HG02943 (cell line): Measurements from ENCODE around the gene PKHD1.
"Not testable (repeated sequence)": the region's sequence is repeated elsewhere in the genome, so short reads cannot be mapped to it uniquely, and the experiment has no call there.

ENCODE experiments used
- ATAC-seq: cut with Tn5 transposase; IDR thresholded peaks from one replicate; pipeline ENCODE4 v1.9.1; 2021; ENCODE audit warnings: mild to moderate bottlenecking, low read depth, moderate library complexity; ENCODE audit not compliant: unreplicated experiment

Gene PKHD1

GRCh38 chr6:51885957-51886356 is 201.5 kb downstream of the PKHD1 start:
- ATAC-seq, result no peak

GRCh38 chr6:51868591-51869355 is 218.6 kb downstream of the PKHD1 start:
- ATAC-seq, result no peak

DNA sequence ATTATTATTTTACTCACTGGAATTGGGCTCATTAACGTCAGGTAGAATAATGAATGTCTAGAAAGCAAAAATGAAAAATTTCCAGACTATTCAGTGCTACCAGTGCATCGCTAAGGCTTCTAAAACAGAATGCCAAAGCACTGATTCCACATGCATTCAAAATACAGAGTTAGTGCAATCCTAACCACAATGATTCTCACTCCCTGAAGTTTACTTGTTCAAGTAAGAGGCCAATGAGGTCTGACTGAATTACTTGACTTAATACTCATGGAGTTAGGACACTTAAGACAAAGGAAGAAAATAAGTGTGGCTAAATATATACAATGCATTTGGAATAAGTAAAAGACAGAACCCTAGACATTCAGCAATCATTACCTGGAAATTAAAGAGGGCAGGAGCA is 220.5 kb downstream of the PKHD1 start:
- no peak for ATAC-seq

- no peak for ATAC-seq
These were observed 221.4 kb downstream of the PKHD1 start for GRCh38 chr6:51865996-51866395.

DNA sequence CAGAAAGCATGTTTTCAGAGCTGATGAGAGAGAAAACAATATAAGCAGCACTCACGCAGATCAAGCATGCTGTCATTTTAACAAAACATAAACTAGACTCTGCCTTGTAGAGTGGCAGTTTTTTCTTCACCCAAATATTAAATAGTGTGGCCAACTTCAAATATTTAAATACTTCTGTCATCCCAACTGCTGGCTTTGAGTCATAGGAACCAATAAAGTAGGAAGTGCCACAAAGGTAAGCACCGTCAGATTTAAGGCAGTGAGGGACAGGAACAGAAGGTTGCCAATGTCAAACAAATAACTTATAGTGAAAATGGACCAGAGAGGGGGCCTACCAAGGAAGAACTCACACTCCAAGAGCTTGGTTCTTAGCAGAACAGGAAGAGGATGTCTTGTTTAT is 222.2 kb downstream of the PKHD1 start:
- no peak for ATAC-seq

GRCh38 chr6:51857134-51857533 is 230.3 kb downstream of the PKHD1 start:
- ATAC-seq, result no peak

- no peak for ATAC-seq
These were observed 230.9 kb downstream of the PKHD1 start for GRCh38 chr6:51856508-51856907.

- ATAC-seq, result no peak
These were observed 231.9 kb downstream of the PKHD1 start for GRCh38 chr6:51855310-51856082.

GRCh38 chr6:51854876-51855275 is 232.5 kb downstream of the PKHD1 start:
- ATAC-seq, result no peak

GRCh38 chr6:51854347-51854746 is 233.1 kb downstream of the PKHD1 start:
- no peak for ATAC-seq

GRCh38 chr6:51853109-51853508 is 234.3 kb downstream of the PKHD1 start:
- ATAC-seq, result not testable (repeated sequence)

- no peak for ATAC-seq
These were observed 240.9 kb downstream of the PKHD1 start for GRCh38 chr6:51846531-51846930.

DNA sequence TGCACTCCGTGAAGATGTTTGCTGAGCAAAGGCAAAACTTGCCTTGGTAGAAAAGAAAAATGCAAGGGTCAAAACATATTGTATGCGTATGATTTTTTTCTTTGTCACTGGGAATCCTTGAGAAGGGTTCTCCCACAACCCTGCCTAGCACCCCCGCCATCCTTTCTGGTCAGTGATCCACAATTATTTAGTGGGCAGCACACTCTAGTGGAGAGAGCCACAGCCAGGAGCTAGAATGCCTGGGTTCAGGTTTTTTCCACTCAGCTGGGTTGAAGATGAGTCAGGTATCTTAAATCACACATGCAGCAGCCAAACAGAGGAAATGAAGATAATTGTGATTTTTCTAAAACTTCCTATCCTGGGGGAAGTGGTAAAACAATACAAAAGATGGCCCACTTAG is 243.1 kb downstream of the PKHD1 start:
- no peak for ATAC-seq

GRCh38 chr6:51843456-51844056 is 243.9 kb downstream of the PKHD1 start:
- ATAC-seq, result no peak

DNA sequence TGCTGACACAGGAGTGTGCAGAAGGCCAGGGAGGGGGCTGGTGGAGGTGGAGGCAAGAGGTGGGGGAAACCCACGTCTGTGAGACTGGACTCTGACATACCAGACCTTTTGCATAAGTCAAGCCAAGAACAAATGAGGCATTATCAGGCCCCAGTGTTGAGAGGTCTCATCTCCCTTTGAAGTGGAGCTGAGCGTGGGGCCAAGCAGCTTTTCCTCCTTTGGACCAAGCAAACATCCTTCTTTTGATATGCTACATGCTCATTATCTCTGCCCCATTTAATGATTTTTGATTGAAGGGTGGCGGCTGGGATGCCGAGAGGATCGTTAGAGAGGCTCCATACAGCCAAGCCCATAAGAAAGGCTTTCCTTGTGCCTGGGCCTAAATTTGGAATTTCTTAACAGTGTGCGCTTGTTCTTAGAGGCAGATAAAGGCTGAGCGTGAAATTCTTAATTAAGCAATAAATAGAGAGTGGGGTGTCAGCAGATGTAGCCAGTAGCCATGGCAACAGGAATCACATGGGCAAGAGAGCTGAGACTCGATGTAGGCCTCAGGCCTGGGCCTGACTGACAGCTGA is 244.5 kb downstream of the PKHD1 start:
- no peak for ATAC-seq

DNA sequence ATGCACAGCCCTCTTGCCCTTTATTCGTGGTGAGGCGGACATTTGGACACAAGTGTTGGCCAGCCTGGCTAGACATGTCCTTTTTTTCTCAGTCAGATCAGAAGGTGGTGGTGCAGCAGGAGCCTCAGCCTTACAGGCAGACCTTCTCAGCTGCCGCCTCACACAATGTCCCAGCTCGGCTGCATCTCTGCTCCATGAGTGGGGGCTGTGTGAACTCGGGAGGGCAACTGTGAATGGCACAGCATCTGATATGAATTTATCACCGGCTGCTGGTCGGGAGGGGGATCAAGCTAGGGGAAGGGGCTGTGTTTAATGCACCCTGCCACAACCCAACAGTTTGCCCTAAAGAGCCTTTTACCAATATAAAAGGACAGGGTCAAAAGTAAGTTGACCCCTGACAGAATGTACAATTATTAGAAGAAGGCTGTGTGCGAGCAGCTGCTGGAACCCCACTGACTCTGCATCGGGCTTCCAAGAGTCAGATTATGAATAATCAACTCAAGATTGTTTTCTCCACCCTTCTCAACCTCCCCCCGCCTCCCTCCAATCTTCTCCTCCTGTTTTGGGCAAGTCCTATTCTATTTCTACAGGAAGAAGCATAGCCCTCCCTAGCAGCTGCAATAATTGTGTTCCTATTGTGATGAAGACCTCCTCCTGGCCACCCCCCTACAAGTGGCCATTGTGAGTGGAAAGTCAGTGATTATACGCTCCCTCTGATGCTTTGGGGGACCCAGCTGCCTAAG is 245.2 kb downstream of the PKHD1 start:
- no peak for ATAC-seq

DNA sequence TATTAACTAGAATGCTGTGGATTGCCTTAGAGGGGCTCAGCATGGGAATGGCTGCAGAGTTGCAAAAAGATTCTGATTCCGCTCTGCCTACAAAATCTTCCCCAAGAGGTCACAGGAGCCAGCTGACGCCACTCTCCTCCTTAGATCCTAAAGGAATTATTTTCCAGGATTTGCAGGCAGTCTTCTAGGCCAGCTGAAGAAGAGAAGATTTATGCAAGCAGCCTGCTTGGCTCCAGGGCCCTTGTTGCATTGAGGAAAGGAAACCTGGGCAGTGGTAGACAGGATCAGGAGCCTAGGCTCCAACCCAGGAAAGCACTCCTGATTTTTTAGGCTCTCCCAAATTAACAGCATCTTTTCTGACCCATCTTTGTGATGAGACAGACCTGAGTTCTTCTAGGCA is 245.8 kb downstream of the PKHD1 start:
- no peak for ATAC-seq

- no peak for ATAC-seq
These were observed 247.6 kb downstream of the PKHD1 start for GRCh38 chr6:51839726-51840374.

DNA sequence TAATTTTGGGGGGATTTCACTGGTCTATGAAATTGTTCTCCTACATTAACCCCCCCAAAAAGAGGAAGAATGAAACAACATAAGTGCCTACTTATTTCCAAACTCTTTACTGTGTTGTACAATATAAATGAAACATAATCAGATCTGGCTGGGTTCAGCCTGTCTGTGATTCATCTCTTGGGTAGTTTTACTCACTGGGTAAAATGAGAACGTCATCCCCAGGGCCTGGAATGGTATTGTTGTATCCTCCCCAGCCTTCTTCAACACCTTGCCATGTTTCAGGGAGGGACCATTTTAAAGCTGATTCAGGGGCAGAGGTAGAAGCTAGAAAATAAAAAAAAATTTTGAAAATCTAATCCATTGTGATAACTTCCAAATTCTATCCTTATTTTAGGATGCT is 256.7 kb downstream of the PKHD1 start:
- no peak for ATAC-seq

GRCh38 chr6:51827580-51827979 is 259.8 kb downstream of the PKHD1 start:
- no peak for ATAC-seq
